Measurements from ENCODE around the gene IMPA2.

Gene IMPA2

GRCh38 chr18:12034241-12035100 is 53.2 kb downstream of the IMPA2 start:
- intact Hi-C loops (cut with DNase I) = loop anchor here (10.0 kb wide), 1 partner anchor 300 kb away; no protein-coding TSS in a partner anchor
- DNase-seq = peak in 2 of 42 donors; percentile 5 to 9

DNA sequence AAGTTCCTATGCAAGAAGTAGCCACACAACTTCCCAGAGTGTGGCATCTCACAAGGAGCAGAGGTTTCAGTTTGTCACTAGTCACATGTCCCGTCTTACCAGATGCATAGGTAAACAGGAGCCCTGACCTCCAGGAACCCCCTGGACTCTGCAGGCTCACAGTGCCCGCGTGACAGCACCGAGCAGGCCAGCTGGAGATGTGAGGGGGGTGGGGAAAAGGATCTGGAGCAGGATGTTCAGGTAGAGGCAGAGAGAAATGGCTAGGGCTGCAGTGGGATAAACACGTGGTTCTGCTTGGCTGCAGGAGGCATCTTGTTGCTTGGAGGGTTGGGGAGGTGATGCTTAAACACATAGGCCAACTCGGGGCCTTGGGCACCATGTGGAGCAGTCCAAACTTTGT is 54.2 kb downstream of the IMPA2 start:
- intact Hi-C loops (cut with DNase I) = loop anchor here (10.0 kb wide), 1 partner anchor 301 kb away; no protein-coding TSS in a partner anchor
- DNase-seq = peak in 2 of 42 donors; percentile 2 to 3

GRCh38 chr18:12036201-12036751 is 55.0 kb downstream of the IMPA2 start:
- DNase-seq = peak in 2 of 42 donors; percentile 4 to 6
- intact Hi-C loops (cut with DNase I) = loop anchor here (10.0 kb wide), 1 partner anchor 301 kb away; no protein-coding TSS in a partner anchor

GRCh38 chr18:12038082-12038638 is 56.9 kb downstream of the IMPA2 start:
- peak in 24 of 42 donors; percentile 8 to 54 (median 35) for DNase-seq
- intact Hi-C loops (cut with DNase I) = loop anchor here (2.0 to 10.0 kb wide), 2 partner anchors 99 to 303 kb away; no protein-coding TSS in a partner anchor

DNA sequence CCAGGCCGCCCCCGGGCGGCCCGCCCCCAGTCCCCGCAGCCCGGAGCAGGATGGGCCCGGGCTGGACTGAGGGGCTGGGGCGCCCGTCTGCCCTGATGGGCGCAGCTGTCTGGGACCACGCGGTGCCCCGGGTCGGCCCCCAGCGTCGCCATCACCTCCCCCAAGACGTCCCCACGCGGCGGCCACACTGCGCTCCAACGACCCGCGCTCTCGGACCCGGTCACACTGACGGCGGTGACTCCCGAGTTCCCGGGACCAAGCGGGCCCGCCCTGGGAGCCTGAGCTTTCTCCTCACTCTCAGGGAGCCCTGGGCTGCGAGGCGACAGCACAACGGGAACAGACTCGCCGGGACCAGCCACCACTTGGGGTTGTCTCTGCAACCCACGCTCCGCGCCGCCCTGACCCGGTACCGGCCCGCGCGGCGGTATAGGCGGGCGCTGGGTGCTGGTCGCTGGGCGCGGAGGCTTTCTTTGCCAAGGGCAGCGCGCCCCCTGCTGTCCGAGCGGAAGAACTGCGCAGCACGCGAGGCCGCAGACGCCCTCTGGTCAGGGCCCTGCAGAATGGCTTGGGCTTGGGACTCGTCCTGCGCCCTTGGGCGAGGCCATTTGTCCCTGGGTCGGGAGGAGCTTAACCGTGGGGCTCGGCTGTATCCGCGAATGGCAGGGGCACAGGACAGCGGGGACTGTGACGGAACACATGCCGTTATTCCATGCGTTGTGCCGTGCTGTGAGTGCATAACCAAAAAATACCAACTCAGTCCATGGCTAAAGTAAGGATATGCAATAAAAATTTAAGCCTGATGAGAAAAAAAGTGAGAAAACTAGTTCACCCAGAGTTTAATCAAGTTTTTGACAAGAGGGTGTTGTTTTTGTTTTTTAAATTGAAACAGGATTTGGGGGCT is 57.6 kb downstream of the IMPA2 start:
- peak; percentile 66 to 93 (median 85) for DNase-seq
- intact Hi-C loops (cut with DNase I) = loop anchor here (2.0 to 10.0 kb wide), 2 partner anchors 100 to 304 kb away; no protein-coding TSS in a partner anchor

DNA sequence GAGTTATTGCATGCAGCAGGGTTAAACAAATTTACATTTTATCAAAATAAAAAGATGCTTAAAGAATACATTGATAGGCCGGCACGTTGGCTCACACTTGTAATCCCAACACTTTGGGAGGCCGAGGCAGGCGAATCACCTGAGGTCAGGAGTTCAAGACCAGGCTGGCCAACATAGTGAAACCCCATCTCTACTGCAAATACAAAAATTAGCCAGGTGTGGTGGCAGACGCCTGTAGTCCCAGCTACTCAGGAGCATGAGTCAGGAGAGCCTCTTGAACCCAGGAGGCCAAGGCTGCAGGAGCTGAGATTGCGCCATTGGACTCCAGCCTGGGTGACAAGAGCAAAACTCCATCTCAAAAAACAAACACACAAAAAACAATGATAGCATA is 58.2 kb downstream of the IMPA2 start:
- peak in 3 of 42 donors; percentile 4 to 31 (median 10) for DNase-seq
- intact Hi-C loops (cut with DNase I) = loop anchor here (2.0 to 10.0 kb wide), 2 partner anchors 101 to 305 kb away; no protein-coding TSS in a partner anchor

- intact Hi-C loops (cut with DNase I) = no loop called here
- DNase-seq = peak in 1 of 42 donors; percentile 14
Measured at GRCh38 chr18:12041561-12041960, 60.3 kb downstream of the IMPA2 start.

DNA sequence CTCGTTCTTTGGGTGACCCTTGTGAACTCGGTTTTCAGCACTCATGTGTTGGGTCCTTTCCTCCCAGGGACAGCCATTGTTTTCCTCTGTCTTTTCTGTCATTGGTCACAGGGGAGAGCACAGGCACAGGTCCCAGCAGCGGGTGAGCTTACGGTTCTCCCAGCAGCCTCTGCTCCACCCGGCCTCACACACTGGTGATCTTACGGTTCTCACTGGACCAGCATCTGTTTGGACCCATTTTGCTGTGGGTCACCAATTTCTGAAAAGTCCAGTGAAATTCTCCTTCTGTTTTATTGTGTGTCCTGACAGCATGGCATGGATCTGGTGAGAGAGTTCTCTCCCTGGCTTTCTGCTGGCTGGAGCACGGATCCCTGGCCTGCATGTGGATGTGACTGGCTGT is 62.5 kb downstream of the IMPA2 start:
- DNase-seq = peak in 3 of 42 donors; percentile 3 to 20 (median 13)
- intact Hi-C loops (cut with DNase I) = no loop called here

- intact Hi-C loops (cut with DNase I) = no loop called here
- DNase-seq = peak in 1 of 42 donors; percentile 24
Measured at GRCh38 chr18:12044591-12044990, 63.3 kb downstream of the IMPA2 start.

- DNase-seq = peak in 2 of 42 donors; percentile 3 to 20
- intact Hi-C loops (cut with DNase I) = no loop called here
Measured at GRCh38 chr18:12046046-12046750, 64.9 kb downstream of the IMPA2 start.

GRCh38 chr18:12046751-12047335 is 65.5 kb downstream of the IMPA2 start:
- peak in 2 of 42 donors; percentile 2 to 35 for DNase-seq
- intact Hi-C loops (cut with DNase I) = no loop called here

GRCh38 chr18:12048010-12048826 is 66.9 kb downstream of the IMPA2 start:
- intact Hi-C loops (cut with DNase I) = no loop called here
- peak in 4 of 42 donors; percentile 15 to 39 (median 37) for DNase-seq

DNA sequence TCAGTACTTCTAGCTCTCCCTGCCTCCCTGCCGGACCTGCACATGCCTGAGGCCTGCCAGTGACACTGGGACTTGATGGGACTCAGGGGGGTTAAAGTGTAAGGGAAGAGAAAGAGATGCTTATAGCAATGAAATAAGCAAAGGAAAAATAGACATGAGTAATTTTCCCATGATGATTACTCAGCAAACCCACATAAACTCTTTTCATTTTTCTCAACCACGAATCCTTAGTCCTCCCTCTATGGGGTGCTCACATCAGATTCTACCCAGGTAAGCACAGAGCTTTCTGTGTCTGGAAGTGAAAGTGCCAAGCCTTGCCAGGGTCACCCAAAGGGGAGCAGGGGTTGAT is 67.5 kb downstream of the IMPA2 start:
- intact Hi-C loops (cut with DNase I) = no loop called here
- DNase-seq = peak in 1 of 42 donors; percentile 22

DNA sequence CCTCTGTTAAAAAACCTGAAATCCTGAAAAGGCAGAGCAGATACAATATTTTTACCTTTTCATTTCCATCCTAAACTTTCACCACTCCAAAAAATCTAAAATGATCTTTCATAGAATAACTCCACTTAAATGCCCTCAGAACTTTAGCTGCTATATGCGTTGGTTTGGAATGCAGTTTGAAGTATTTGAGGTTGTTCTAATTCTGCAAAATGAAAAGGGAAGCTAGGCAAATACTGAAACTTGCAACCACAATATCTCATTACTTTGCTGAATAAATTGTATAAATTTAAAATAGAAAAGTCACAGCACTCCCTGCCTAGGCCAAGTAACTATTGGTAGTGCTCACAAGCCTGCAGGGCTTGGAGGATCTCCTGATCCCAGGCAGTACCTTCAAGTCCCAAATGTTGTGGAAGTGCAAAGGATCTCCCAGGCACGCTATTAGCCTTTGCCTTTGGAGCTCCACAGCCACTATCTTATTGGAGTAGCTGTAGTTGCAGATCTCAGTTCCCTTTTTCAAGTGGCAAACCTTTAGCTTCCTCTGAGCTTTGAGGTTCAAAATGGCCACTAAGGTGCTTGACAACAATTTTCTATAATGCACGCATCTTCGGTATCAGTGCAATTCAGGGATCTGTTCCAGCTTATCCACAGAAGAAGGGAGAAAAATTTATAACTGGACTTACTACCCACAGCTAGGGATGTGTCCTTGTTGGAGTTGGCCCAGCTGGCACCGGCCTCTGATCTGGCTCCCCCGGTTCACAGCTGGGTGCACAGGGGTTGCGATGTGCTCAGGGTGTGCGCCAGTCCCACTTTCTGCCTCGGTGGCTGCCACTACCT is 68.9 kb downstream of the IMPA2 start:
- peak in 1 of 42 donors; percentile 39 for DNase-seq
- intact Hi-C loops (cut with DNase I) = no loop called here

DNA sequence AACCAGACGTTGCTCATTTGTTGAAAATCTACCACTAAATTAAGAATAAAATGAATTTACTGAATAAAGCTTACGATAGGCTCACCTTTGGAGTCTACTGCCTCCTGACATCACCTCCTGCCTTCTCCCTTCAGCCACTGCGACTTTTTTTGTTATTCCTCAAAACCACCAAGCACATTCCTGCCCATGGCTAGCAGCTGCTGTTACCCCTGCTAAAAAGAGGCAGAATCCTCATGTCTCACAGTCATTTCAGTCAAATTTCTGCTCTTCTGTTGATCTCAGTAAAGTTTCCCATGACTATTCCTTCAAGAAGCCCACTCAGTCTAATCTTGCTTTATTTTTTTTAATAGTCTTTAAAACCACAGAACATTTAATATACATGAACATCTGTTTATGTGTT is 71.6 kb downstream of the IMPA2 start:
- no peak for DNase-seq
- intact Hi-C loops (cut with DNase I) = no loop called here

DNA sequence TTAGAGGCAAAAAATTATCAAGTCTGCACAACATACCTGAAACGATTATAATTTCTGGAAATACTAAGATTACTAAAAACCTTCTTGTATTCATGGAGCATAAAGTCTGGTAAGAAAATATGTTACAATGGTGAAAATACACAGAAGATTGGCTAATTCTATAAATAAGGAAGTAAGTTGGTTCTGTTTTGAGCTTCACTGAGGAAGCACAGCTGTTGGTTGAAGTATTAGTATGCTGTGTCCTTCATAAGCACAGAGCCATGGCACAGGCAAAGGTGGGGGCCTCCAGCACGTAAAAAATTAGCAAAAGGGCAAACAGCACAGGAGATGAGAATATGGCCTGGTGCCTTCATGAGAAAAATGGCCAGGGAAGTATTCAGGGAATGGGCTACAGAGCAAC is 72.0 kb downstream of the IMPA2 start:
- DNase-seq = peak in 1 of 42 donors; percentile 34
- intact Hi-C loops (cut with DNase I) = no loop called here

Data from head of caudate nucleus (tissue), 42 donors.